ENCODE measurements around the gene ZNF740. TPM values are rescaled to one million over a fixed set of nuclear protein-coding genes. Genes with fewer than 3 reads are reported as not detected.
A peak's percentile ranks its signal among the peaks of the same experiment; 100 is the strongest.

Gene ZNF740
- total and polyA plus RNA-seq, 10 of the 15 experiments (the other 5 are each of a cell fraction or from before 2014, with no cell fraction given): 1.4 to 33.6 (median 11.3) TPM

DNA sequence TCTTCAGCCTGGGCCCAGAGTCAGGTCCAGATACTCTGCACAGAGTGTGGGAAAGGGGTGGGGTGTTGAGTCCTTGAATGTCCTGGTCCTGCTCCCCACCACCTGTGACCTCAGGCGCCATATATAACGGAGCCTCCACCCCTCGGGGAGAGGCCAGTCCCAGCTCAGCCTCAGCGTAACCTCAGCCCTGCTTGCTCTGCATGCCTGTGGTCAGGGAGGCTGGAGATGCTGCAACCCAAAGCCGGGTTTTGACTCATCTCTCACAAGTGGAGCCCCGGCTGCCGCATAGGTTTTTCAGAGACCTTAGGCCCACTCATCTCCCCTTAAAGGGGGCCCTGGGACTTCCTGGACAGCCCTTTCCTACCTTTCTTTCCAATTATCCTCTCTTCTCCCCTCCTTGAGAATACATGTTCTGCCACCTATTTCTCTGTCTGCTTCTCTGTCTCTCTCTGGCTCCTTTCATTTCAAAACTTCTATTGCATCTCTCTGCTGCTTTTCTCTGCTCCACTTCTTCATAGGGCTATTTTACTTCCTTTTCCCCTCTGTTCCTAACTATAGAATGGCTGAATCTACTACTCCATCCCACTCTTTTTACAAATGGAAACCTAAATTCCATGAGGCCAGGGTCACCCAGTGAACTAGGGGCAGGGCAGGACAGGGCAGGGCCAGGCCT, 25.4 kb downstream of the ZNF740 start:
- Histone ChIP-seq H3K27me3 (replicated peaks in 1 of 2; ENCODE audit: control insufficient read depth in 2 of 2, insufficient read depth in 2 of 2, low read length in 1 of 2) (no peaks in the 10 kb centered on the region), H3K4me2 (ENCODE audit: control insufficient read depth, insufficient read depth) (peak overlapping the region; percentile 84), H2AFZ (ENCODE audit: control insufficient read depth, low read depth, low read length) (no peak overlapping the region), H3K27ac (ENCODE audit: control insufficient read depth, insufficient read depth) (peak overlapping the region; percentile 86), H3K9me3 (replicated peaks; ENCODE audit: control insufficient read depth, insufficient read depth, low read length) (no peaks in the 10 kb centered on the region), H3K36me3 (ENCODE audit: control insufficient read depth in 2 of 2, insufficient read depth in 2 of 2, low read length in 1 of 2) (peaks cover 0 to 7% of the 10 kb centered on the region in 2 experiments; a peak in 3 of 4 replicates), H3K9ac (ENCODE audit: control insufficient read depth, insufficient read depth, low read length) (peak overlapping the region; percentile 90), H3K79me2 (ENCODE audit: control insufficient read depth, insufficient read depth, low read length) (peaks cover 64% of the 10 kb centered on the region), H4K20me1 (ENCODE audit: control insufficient read depth, insufficient read depth) (no peaks in the 10 kb centered on the region), H3K4me3 (peak overlapping the region; percentile 90), H3K4me1 (ENCODE audit: control insufficient read depth, insufficient read depth, low read length) (peaks cover 54% of the 10 kb centered on the region)
- CTCF ChIA-PET: interaction anchor here (0.7 to 15.7 kb wide), 9 partner anchors 8 to 85 kb away, joined by 3 to 315 read pairs (median 10); partner anchors contain the start of genes CSAD, ESPL1, PFDN5 and ZNF740
- intact Hi-C loops (cut with micrococcal nuclease; ENCODE audit: unreplicated experiment): loop anchor here (2.0 kb wide), 1 partner anchor 47 kb away; no protein-coding TSS in a partner anchor
- BruUV-seq (replicated peaks): no TSS peak
- ATAC-seq (peak; percentile 80), DNase-seq (ENCODE audit: low read depth, low spot score) (peak; percentile 87), FAIRE-seq (no peak)
- 1% methylated on average over 7 of the region's 7 CpGs for WGBS (ENCODE audit: insufficient coverage, insufficient replicate concordance, low lambda C conversion rate, missing lambda C conversion rate)
- SMC1A ChIA-PET (ENCODE audit: uncharacterized antibody, unreplicated experiment): interaction anchor here (1.1 to 16.4 kb wide), 6 partner anchors 10 to 116 kb away, joined by 3 to 155 read pairs (median 14); partner anchors contain the start of genes AAAS, CSAD, ESPL1 and ZNF740
- RAD21 ChIA-PET (ENCODE audit: unreplicated experiment): interaction anchor here (0.6 to 6.6 kb wide), 7 partner anchors 14 to 47 kb away, joined by 3 to 58 read pairs (median 8); a partner anchor contains a TSS
- in situ Hi-C loops (cut with MboI): no loop called here
- POLR2A ChIA-PET: interaction anchor here (0.5 to 4.8 kb wide), 9 partner anchors 13 to 154 kb away, joined by 3 to 48 read pairs (median 5); partner anchors contain the start of genes CSAD, ESPL1 and ZNF740
- TF ChIP-seq MXI1 (IDR thresholded peaks at IDR 0.05; ENCODE audit: low read depth, low read length) (peak; percentile 66; the same call in 1 of the 2 replicates), SUZ12 (IDR thresholded peaks at IDR 0.05; ENCODE audit: unreplicated experiment) (no peak), EP300 (IDR thresholded peaks at IDR 0.05; ENCODE audit: borderline replicate concordance in 1 of 2, control insufficient read depth in 1 of 2, low read depth in 2 of 2, low read length in 2 of 2) (peak; percentile 60 to 77; a peak in 2 of 4 replicates), STAT3 (IDR thresholded peaks at IDR 0.05; ENCODE audit: low read depth, low read length) (no peak), BHLHE40 (IDR thresholded peaks at IDR 0.05; ENCODE audit: borderline replicate concordance in 1 of 2, low read depth in 2 of 2, low read length in 1 of 2) (peak; percentile 79 to 84), YBX1 (IDR thresholded peaks at IDR 0.05) (no peak), SUPT20H (IDR thresholded peaks at IDR 0.05; ENCODE audit: borderline replicate concordance, control insufficient read depth, low read depth, low read length) (no peak), IKZF2 (IDR thresholded peaks at IDR 0.05) (peak; percentile 71 to 82; a peak in 3 of 4 replicates)
- TF ChIP-seq, protein P1, sequence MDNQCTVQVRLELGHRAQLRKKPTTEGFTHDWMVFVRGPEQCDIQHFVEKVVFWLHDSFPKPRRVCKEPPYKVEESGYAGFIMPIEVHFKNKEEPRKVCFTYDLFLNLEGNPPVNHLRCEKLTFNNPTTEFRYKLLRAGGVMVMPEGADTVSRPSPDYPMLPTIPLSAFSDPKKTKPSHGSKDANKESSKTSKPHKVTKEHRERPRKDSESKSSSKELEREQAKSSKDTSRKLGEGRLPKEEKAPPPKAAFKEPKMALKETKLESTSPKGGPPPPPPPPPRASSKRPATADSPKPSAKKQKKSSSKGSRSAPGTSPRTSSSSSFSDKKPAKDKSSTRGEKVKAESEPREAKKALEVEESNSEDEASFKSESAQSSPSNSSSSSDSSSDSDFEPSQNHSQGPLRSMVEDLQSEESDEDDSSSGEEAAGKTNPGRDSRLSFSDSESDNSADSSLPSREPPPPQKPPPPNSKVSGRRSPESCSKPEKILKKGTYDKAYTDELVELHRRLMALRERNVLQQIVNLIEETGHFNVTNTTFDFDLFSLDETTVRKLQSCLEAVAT (IDR thresholded peaks at IDR 0.05): peak; percentile 81
- TF ChIP-seq, protein P2, sequence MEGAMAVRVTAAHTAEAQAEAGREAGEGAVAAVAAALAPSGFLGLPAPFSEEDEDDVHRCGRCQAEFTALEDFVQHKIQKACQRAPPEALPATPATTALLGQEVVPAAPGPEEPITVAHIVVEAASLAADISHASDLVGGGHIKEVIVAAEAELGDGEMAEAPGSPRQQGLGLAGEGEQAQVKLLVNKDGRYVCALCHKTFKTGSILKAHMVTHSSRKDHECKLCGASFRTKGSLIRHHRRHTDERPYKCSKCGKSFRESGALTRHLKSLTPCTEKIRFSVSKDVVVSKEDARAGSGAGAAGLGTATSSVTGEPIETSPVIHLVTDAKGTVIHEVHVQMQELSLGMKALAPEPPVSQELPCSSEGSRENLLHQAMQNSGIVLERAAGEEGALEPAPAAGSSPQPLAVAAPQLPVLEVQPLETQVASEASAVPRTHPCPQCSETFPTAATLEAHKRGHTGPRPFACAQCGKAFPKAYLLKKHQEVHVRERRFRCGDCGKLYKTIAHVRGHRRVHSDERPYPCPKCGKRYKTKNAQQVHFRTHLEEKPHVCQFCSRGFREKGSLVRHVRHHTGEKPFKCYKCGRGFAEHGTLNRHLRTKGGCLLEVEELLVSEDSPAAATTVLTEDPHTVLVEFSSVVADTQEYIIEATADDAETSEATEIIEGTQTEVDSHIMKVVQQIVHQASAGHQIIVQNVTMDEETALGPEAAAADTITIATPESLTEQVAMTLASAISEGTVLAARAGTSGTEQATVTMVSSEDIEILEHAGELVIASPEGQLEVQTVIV (IDR thresholded peaks at IDR 0.05; ENCODE audit: borderline replicate concordance, partially characterized antibody): no peak
- TF ChIP-seq, protein P3, sequence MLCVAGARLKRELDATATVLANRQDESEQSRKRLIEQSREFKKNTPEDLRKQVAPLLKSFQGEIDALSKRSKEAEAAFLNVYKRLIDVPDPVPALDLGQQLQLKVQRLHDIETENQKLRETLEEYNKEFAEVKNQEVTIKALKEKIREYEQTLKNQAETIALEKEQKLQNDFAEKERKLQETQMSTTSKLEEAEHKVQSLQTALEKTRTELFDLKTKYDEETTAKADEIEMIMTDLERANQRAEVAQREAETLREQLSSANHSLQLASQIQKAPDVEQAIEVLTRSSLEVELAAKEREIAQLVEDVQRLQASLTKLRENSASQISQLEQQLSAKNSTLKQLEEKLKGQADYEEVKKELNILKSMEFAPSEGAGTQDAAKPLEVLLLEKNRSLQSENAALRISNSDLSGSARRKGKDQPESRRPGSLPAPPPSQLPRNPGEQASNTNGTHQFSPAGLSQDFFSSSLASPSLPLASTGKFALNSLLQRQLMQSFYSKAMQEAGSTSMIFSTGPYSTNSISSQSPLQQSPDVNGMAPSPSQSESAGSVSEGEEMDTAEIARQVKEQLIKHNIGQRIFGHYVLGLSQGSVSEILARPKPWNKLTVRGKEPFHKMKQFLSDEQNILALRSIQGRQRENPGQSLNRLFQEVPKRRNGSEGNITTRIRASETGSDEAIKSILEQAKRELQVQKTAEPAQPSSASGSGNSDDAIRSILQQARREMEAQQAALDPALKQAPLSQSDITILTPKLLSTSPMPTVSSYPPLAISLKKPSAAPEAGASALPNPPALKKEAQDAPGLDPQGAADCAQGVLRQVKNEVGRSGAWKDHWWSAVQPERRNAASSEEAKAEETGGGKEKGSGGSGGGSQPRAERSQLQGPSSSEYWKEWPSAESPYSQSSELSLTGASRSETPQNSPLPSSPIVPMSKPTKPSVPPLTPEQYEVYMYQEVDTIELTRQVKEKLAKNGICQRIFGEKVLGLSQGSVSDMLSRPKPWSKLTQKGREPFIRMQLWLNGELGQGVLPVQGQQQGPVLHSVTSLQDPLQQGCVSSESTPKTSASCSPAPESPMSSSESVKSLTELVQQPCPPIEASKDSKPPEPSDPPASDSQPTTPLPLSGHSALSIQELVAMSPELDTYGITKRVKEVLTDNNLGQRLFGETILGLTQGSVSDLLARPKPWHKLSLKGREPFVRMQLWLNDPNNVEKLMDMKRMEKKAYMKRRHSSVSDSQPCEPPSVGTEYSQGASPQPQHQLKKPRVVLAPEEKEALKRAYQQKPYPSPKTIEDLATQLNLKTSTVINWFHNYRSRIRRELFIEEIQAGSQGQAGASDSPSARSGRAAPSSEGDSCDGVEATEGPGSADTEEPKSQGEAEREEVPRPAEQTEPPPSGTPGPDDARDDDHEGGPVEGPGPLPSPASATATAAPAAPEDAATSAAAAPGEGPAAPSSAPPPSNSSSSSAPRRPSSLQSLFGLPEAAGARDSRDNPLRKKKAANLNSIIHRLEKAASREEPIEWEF (IDR thresholded peaks at IDR 0.05; ENCODE audit: insufficient replicate concordance, low read depth, low read length): no peak

Data from GM12878 (cell line).